GM08714 (cell line): ENCODE results near the gene MAP1S.

Experiments used
- H3K4me3 ChIP-seq: fragments of 200-500 bp; sonication (Bioruptor generic); 2 replicates; pipeline ENCODE4 v1.5.1; 2014; ENCODE audit warnings: mild to moderate bottlenecking, low read length, inconsistent platforms
- ZNF274 ChIP-seq: IDR thresholded peaks from 2 replicates; pipeline ENCODE4 v1.6.1; 2012; ENCODE audit warnings: mild to moderate bottlenecking, low read depth, low read length

Gene MAP1S

DNA sequence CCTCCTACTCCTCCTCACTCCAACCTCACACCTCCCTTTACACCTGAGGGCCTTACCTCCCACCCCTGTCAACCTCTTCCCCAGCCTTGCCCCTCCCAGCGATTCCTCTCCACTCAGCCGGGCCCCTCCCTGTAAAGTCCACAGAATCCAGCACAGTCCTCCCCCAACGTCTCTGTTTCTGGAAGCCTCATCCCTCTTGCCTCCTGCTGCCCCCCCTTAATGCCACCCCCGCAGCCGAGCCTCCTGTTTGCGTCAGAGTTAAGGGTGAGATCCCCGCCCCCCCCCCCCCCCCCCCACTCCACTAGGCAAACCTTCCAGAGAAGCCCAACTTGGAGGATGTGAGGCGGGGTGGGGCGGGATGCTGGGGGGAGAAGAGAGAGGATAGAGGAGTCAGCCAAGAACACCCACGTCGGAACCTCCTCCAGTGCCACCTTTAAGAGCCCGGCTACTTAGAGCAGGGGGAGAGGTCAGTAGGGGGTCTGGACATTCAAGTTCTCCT, 33.2 kb upstream of the MAP1S start:
- TF ChIP-seq ZNF274: no peak
- H3K4me3 ChIP-seq: no peak overlapping the region

- H3K4me3 ChIP-seq: no peak overlapping the region
Observed at GRCh38 chr19:17686592-17687024, 32.7 kb upstream of the MAP1S start.

GRCh38 chr19:17687141-17687856, 32.0 kb upstream of the MAP1S start:
- H3K4me3 ChIP-seq: no peak overlapping the region
- no peak for TF ChIP-seq ZNF274

More at GRCh38 chr19:17686592-17687024, 32.7 kb upstream of the MAP1S start:
- no peak for TF ChIP-seq ZNF274

- H3K4me3 ChIP-seq: no peak within 1 kb of the TSS
- no peak for TF ChIP-seq ZNF274
Observed at GRCh38 chr19:17687857-17688784, 31.2 kb upstream of the MAP1S start, which contains the start of gene UNC13A. UNC13A (minus strand) TSS chr19:17688354; CDS start chr19:17688199, 155 bp downstream.

DNA sequence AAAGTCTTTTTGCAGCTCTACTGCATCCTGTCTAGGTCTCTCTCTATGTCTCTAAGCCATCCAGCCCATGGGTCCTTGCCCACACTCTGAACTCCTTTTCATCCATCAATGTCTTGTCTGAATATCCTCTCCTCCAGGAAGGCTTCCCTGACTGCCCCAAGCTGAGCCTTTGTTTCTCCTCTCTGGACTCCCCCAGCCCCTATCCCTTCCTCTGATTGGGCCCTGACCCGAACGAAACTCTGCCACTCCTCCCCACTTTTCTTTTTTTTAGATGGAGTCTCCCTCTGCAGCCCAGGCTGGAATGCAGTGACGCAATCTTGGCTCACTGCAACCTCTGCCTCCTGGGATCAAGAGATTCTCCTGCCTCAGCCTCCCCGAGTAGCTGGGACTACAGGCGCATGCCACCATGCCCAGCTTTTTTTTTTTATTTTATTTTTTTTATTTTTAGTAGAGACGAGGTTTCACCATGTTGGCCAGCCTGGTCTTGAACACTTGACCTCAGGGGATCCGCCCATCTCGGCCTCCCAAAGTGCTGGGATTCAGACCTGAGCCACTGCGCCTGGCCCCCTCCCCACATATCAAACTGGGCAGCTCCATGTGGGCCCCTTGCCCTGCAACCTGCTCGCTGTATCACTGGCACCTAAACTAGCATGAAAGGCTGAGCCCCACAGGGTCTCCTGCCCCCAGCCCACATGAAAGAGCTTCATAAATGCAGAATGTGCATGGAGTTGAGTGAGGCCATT, 30.3 kb upstream of the MAP1S start:
- H3K4me3 ChIP-seq: no peak overlapping the region
- TF ChIP-seq ZNF274: no peak

DNA sequence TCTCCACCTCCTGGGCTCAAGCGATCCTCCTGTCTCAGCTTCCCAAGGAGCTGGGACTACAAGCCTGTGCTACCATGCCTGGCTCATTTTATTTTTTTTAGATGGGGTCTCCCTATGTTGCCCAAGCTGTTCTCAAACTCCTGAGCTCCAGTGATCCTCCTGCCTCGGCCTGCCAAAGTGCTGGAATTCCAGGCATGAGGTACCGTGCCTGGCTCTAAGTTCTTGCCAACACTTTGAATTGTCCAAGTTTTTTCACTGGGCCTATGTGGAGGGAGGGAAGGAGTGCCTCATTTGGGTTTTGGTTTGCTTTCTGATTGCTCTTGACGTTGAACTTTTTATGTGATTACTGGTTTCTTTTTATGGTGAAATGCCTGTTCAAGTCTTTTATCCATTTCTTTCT, 26.7 kb upstream of the MAP1S start:
- TF ChIP-seq ZNF274: no peak
- H3K4me3 ChIP-seq: no peak overlapping the region

DNA sequence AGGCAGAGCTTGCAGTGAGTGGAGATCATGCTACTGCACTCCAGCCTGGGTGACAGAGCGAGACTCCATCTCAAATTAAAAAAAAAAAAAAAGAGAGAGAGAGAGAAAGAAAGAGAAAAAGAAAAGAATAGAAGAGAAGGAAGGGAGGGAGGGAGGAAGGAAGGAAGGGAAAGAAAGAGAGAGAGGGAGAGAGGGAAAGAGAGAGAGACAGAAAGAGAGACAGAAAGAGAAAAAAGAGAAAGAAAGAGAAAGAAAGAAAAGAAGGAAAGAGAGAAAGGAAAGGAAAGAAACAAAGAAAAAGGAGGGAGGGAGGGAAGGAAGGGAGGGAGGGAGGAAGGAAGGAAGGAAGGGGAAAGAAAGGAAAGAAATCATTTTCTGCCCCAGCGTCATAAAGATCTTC, 24.1 kb upstream of the MAP1S start:
- TF ChIP-seq ZNF274: no peak
- H3K4me3 ChIP-seq: no peak overlapping the region

DNA sequence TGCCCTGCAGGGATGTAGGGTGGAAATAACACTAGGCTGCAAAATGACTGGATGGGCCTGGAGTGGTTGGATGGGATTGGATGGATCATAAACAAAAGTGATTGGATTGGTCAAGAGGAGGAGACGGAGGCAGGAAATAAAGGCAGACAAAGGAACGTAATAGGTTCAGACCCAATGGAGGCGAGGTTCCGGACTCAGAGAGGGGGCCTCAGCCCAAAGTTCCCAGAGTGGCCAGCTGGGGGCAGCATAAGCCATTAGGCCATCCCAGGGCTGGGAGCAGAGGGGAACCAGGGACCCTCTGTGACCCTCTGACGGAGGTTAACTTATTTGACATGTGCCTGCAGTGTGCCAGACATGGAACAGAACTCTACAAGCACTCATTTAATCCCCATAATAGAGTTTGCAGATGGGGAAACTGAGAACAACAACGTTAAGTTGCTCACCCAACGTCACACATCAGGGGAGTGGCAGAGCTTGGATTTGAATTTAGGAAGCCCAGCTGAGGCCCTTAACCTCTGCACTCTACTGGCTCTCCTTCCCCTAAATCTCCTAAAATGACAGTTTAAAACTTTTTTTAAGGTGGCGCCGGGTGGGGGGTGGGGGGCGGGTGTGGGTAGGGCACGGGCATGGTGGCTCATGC, 15.3 kb upstream of the MAP1S start:
- no peak overlapping the region for H3K4me3 ChIP-seq
- TF ChIP-seq ZNF274: no peak

DNA sequence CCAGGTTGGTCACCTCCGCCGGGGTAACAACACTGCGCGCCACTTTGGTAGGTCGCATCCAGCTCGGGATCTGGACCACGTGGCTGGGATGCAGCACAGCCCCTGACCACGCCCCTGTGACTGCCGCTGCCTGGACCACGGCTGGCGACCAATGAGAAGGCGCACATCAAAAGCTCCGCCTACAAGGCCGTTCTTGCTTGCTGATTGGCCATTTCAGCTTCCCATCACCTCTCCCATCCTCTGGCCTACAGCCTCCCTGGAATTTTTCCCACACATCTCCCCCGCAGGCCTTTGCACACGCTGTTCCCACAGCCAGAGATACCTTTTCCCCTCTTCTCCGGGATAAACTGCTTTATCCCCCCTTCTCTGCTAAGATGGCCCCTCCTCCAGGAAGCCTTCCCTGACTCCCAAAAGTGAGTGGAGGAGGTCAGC, 12.5 kb upstream of the MAP1S start:
- TF ChIP-seq ZNF274: no peak

DNA sequence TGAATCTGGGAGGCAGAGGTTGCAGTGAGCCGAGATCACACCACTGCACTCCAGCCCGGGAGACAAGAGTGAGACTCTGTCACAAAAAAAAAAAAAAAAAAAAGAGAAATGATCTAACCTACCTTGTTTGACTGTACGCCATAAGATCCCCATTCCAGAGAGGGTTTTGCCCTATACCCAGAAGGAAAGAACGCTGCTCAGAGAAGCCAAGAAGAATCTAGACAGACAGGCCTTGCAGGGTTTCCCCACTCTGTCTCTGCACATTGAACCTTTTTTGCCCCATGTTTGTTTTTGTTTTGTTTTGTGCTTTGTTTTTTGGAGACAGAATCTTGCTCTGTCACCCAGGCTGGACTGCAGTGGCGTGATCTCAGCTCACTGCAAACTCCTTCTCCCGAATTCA, 7.4 kb upstream of the MAP1S start:
- no peak overlapping the region for H3K4me3 ChIP-seq
- no peak for TF ChIP-seq ZNF274

More for the DNA sequence above, 12.5 kb upstream of the MAP1S start:
- H3K4me3 ChIP-seq: no peak overlapping the region

DNA sequence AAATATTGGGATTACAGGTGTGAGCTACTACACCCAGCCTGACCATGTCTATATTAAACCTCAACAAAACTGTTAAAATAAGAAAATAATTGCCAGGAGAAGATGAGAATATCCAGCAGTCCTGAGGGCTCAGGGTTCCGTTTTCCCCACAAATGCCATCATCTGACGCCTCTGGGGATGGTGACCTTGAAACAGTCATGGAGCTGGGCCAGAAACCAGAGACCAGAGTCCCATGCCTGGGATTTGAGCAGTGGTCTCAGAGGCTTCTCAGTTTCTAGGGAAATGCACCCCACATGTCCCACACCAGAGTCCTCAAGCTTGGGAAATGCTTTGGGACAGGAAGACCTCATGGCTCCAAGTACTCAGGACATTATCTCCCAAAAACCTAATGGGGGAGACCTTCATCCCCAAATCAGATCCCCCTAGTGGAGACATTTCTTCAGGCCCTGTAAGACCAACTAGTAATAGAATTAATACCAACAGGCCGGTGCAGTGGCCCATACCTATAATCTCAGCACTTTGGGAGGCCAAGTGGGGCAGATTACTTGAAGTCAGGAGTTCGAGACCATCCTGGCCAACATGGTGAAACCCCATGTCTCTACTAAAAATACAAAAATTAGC, 2.9 kb upstream of the MAP1S start:
- H3K4me3 ChIP-seq: no peak overlapping the region
- no peak for TF ChIP-seq ZNF274

- no peak for TF ChIP-seq ZNF274
- H3K4me3 ChIP-seq: peak overlapping the region; percentile 95; the same call in 1 of the 2 replicates
Observed at GRCh38 chr19:17718550-17718946, 732 bp upstream of the MAP1S start.
